Muscle layer of duodenum (tissue), 2 donors: Measurements from ENCODE around the gene KAZALD1.

Source experiments
- H3K27ac ChIP-seq: one replicate; pipeline ENCODE4 v1.7.0; 2013; ENCODE audit warnings: mild to moderate bottlenecking, low read length
- H3K27me3 ChIP-seq: one replicate; pipeline ENCODE4 v1.7.0; 2013; ENCODE audit warnings: low read depth, mild to moderate bottlenecking, control low read depth, low read length
- H3K36me3 ChIP-seq, 2 donors: one replicate each; pipeline ENCODE4 v1.7.0; 2013; ENCODE audit warnings: low read length in 2 of 2, control low read depth in 1 of 2, mild to moderate bottlenecking in 1 of 2; ENCODE audit not compliant: insufficient read depth in 2 of 2, control insufficient read depth in 1 of 2
- H3K4me1 ChIP-seq, 2 donors: one replicate each; pipeline ENCODE4 v1.7.0; 2013; ENCODE audit warnings: low read length in 2 of 2, mild to moderate bottlenecking in 2 of 2, control low read depth in 1 of 2, moderate library complexity in 1 of 2; ENCODE audit not compliant: insufficient read depth in 2 of 2, control insufficient read depth in 1 of 2
- H3K4me3 ChIP-seq, 2 donors: one replicate each; pipeline ENCODE4 v1.7.0; 2013; ENCODE audit warnings: low read length in 2 of 2, low read depth in 1 of 2, mild to moderate bottlenecking in 1 of 2
- H3K9me3 ChIP-seq, 2 donors: one replicate each; pipeline ENCODE4 v1.7.0; 2013; ENCODE audit warnings: low read length in 2 of 2, control low read depth in 1 of 2, mild to moderate bottlenecking in 1 of 2; ENCODE audit not compliant: control insufficient read depth in 1 of 2
- donor health status: healthy.

The KAZALD1 gene

DNA sequence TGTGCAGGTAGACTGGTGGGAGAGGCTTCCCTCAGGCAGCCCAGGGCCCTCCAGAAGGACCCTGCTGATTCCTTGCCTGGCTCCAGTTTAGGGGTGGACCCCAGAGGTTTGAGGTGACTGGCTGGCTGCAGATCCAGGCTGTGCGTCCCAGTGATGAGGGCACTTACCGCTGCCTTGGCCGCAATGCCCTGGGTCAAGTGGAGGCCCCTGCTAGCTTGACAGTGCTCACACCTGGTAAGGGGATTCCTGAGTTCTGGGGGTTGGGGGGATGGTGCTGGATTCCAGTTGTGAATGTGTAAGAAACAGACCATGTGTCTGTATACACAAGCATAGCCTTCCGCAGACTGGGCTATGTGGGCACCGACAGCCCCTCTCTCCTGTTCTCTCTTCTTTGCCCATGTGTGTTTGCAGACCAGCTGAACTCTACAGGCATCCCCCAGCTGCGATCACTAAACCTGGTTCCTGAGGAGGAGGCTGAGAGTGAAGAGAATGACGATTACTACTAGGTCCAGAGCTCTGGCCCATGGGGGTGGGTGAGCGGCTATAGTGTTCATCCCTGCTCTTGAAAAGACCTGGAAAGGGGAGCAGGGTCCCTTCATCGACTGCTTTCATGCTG lies 2.7 kb downstream of the KAZALD1 start:
- H3K27ac ChIP-seq = no peak overlapping the region
- H3K27me3 ChIP-seq = peaks cover 4% of the 10 kb centered on the region
- peaks cover 0 to 7% of the 10 kb centered on the region in 2 donors for H3K36me3 ChIP-seq

DNA sequence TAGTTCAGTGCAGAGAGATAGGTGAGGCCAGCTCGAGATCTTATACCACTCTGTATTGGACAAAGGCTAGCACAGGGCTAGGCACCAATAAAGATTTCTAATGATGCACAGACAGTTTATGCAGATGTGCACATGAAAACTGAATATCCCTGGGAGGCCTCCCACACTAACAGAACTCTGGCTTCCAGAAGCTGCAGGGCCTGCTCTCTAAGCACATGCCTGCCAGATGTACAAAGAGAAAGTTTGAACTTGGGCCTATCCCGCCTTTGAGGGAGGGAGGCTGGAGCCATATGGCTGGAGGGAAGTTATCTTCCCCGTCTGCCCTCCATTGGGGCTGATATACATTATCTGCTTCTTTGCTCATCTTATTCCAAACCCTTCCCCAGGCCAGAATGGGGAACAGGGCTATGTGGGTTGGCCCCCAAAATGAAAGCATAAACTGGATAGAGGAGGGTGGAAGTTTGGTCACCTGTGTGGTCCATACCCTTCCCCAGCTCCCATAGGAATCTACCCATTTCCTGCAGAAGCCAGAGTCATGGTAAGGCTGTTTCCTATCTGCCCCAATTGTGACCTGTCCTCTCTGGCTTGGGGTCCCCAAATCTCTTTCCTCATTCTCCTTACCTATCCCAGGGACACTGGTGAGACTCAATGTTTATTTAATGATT lies 3.8 kb downstream of the KAZALD1 start:
- H3K9me3 ChIP-seq = no peaks in the 10 kb centered on the region
- H3K4me1 ChIP-seq = peaks cover 0 to 48% of the 10 kb centered on the region in 2 donors
- H3K27ac ChIP-seq = no peak overlapping the region
- H3K36me3 ChIP-seq = peaks cover 0 to 6% of the 10 kb centered on the region in 2 donors
- H3K27me3 ChIP-seq = peaks cover 4% of the 10 kb centered on the region
- H3K4me3 ChIP-seq = peak overlapping the region; percentile 46 to 60

More for the DNA sequence above, 2.7 kb downstream of the KAZALD1 start:
- Histone ChIP-seq H3K9me3 (no peaks in the 10 kb centered on the region), H3K4me1 (peaks cover 4 to 56% of the 10 kb centered on the region in 2 donors), H3K4me3 (no peak overlapping the region)

DNA sequence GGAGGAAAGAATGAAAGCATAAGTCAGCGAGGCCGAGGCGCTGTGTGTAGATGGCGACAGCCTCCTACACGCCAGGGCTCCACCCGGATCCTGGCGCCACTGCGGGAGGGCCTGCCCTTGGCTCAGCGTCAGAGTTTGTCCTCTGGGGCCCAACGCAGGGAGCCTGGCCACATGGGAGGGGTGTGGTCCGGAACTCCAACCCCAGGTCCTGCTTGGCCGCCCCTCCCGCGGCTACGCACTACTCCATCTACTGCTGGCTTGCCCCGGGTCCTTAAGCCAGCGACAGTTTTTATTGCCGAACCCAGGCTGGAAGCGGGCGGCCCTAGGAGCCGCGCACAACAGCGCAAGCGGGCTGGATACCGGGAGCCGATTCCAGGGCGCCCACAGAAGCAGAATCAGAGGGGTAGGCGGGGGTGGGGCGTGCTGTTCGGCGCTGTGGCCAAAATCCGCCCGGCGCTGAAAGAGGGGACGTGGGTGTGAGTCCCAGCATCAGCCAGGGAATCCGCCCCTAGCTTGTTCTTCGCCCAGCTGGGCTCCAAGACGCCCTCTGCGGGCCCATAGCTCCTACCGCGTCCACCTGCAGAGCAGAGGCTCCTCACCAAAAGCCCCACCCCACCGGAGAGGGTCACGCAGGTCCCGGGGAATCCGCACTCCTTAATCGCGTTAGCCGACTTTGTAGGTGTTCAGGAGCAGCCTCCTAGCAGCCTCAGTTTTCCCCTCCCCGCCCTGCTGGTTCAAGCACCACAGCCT lies 4.5 kb downstream of the KAZALD1 start:
- H3K4me3 ChIP-seq = peak overlapping the region; percentile 46 to 60
- no peaks in the 10 kb centered on the region for H3K36me3 ChIP-seq
- peak overlapping the region; percentile 23 for H3K27ac ChIP-seq
- H3K9me3 ChIP-seq = no peaks in the 10 kb centered on the region
- H3K4me1 ChIP-seq = peaks cover 0 to 48% of the 10 kb centered on the region in 2 donors
- peaks cover 4% of the 10 kb centered on the region for H3K27me3 ChIP-seq

DNA sequence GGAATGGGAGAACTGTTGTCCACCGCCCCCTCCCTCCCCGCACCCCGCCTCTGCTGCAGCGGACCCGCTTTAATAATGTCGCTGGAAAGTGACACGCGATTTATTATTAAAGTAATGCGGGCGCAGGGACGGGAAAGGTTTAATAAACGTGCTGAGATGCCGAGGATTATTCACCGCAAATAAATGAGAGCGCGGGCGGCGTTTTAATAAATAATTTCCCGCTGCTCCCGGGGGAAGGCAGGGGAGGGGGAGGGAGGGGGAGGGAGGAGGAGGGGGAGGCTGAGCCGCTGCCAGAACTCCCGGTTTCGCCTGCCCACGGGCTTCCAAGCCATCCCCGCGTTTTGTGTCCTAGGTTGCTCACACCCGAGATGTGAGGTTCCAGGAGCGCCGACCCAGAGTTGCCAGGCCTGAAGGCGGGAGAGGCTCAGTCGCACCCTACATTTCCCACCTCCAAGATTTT lies 5.1 kb downstream of the KAZALD1 start:
- Histone ChIP-seq H3K27ac (peak overlapping the region; percentile 23), H3K4me1 (peaks cover 0 to 42% of the 10 kb centered on the region in 2 donors), H3K27me3 (peaks cover 4% of the 10 kb centered on the region), H3K4me3 (peak overlapping the region; percentile 69 to 80), H3K9me3 (no peaks in the 10 kb centered on the region), H3K36me3 (no peaks in the 10 kb centered on the region)

DNA sequence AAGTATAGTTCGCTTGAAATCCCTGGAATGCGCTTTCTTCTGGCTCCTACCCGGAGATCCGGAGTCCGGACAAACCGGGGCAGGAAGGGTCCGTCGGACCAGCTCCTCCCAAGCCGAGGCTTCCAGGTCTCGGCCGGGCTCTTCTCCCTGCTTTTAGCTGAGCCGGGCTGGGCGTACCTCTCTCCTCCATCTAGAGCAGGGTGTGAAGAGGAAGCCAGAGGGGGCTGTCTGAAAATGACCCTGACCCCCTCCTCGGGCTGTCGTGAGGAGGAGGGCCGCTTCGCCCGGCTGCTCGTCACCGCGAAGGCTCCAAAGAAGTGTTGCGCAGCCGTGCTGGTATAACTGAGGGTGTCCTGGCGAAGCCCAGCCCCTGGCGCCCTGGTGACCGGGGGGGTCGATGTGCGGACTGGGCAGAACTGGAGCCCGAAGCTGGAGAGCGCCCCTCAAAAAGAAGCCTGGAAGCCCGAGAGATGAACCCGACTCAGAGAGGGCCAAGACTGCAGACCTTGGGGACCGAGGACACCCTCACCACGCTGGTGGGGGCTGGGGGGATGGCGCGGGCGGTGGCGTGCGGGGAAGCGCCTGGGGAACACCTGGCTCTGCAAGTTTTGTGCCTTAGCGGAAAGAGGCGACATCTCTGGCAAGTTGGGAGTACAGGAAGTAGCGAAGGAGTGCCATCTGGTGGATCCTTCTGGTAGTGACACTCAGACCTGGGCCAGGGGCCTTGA lies 5.7 kb downstream of the KAZALD1 start:
- H3K27ac ChIP-seq = no peak overlapping the region
- peaks cover 5% of the 10 kb centered on the region for H3K27me3 ChIP-seq
- peaks cover 0 to 36% of the 10 kb centered on the region in 2 donors for H3K4me1 ChIP-seq
- no peaks in the 10 kb centered on the region for H3K36me3 ChIP-seq
- no peaks in the 10 kb centered on the region for H3K9me3 ChIP-seq
- peak overlapping the region; percentile 69 to 80 for H3K4me3 ChIP-seq

DNA sequence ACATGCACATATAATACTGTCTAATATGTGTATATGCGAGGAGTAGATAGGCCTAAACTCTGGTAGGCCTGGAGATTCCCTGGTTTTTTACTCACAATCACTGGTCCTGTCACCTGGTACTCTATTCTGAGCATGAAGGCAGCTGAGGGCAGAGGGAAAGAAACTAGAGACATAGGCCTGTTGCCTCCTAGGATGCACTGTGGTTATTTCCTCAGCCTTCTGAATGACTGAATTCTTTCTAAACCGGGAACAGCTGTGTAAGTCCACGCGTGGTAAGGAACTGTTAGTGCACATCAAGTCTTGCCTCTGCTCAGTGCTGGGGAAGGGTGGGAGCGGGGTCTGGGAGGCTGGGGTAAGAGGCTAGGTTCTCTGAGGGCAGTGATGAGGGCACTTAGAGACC lies 7.7 kb downstream of the KAZALD1 start:
- Histone ChIP-seq H3K27me3 (peaks cover 21% of the 10 kb centered on the region), H3K27ac (no peak overlapping the region), H3K4me3 (no peak overlapping the region), H3K4me1 (peaks cover 0 to 22% of the 10 kb centered on the region in 2 donors), H3K9me3 (no peaks in the 10 kb centered on the region), H3K36me3 (no peaks in the 10 kb centered on the region)

DNA sequence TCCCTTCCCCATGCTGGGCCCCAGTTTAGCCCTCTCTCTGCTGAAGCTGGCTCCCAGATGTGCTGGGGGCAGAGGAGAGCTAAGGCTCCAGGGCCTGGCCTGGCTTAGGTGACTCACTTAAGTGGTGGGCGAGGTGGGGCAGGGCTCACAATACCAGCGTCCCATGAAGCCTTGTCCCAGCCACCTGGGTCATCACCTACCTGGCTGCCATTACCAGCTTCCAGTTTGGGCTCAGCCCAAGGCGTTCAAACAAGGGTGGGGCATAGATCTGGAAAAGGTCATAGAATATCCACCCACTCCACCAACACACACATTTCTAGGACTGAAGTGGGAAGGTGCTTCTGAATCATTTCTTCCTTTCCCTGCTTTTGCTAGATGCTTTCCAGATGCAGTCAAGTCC lies 8.3 kb downstream of the KAZALD1 start:
- H3K27ac ChIP-seq = no peak overlapping the region
- H3K4me1 ChIP-seq = peaks cover 0 to 22% of the 10 kb centered on the region in 2 donors
- peaks cover 21% of the 10 kb centered on the region for H3K27me3 ChIP-seq

DNA sequence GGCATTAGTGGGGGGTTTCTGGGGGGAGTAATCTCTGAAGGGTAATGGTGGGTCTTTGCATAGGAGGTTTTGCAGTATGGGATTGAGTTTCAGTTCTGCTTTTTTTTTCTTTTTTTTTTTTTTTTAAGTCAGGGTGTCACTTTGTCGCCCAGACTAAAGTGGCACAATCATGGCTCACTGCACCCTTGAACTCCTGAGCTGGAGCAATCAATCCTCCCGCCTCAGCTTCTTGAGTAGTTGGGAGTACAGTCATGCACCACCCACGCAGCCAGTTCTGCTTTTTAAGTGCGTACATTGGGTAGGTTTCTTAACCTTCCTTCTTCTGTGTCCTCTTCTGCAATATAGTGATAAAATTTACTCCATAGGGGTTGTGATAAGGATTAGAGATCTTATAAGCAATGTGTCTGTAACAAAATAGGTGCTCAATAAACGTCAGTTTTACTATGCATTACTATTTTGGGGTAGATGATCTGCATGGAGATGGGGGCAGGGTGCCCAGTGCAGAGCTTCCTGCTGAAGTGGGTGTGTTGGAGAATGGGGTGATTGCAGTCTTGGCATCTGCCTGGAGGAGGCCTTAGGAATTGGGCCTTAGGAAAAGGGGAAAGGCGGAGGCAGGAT lies 9.6 kb downstream of the KAZALD1 start:
- H3K4me3 ChIP-seq = no peak overlapping the region
- H3K27ac ChIP-seq = no peak overlapping the region
- H3K27me3 ChIP-seq = peaks cover 29% of the 10 kb centered on the region
- no peaks in the 10 kb centered on the region for H3K36me3 ChIP-seq
- no peaks in the 10 kb centered on the region for H3K9me3 ChIP-seq
- peaks cover 0 to 13% of the 10 kb centered on the region in 2 donors for H3K4me1 ChIP-seq

More for the DNA sequence above, 8.3 kb downstream of the KAZALD1 start:
- Histone ChIP-seq H3K4me3 (no peak overlapping the region), H3K36me3 (no peaks in the 10 kb centered on the region), H3K9me3 (no peaks in the 10 kb centered on the region)

DNA sequence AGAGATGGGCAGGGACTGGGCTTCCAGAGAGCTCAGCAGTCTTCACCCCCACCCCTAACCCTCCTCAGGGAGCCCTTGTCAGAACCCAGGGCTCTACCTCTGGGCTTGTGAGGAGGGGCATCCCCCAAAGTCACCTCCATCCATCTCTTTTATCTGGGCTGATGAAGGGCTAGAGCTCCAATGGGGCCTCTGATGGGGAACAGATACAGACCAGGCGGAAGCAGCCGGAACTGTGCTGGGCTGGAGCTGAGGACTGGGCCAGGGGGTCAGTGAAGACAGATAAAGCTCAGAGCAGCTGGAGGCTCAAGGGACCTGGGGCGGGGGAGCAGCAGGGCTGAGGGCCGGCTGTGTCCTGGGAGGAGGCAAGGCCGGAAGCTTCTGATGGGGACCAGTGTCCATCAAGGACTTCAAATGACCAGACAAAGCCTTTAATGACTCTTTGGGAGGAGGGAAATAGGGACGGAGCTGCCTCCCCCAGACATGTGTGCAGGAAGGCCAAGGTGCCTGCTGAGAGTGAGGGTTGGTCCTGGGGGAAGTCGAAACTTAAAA lies 10.2 kb downstream of the KAZALD1 start:
- no peaks in the 10 kb centered on the region for H3K36me3 ChIP-seq
- H3K27ac ChIP-seq = no peak overlapping the region
- H3K9me3 ChIP-seq = no peaks in the 10 kb centered on the region
- peaks cover 0 to 8% of the 10 kb centered on the region in 2 donors for H3K4me1 ChIP-seq
- H3K4me3 ChIP-seq = no peak overlapping the region
- peaks cover 29% of the 10 kb centered on the region for H3K27me3 ChIP-seq

DNA sequence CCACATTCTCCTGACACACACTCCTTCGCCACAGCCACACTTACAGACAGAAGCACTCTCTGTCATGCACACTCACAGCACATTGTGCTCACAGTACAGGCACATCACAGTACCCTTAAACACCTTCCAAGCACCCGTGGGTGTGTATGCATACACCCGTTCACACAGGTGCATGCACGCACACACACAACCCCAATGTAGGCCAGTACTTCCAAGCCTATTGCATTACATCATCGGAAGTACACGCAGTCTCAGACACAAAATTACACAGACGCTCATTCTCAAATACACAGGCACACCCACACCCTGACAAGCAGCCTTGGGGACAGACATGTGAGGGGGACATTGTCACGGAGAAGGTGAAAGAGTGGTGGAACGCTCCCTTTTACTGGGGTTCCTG lies 11.1 kb downstream of the KAZALD1 start:
- Histone ChIP-seq H3K4me1 (no peaks in the 10 kb centered on the region), H3K36me3 (no peaks in the 10 kb centered on the region), H3K27ac (no peak overlapping the region), H3K9me3 (no peaks in the 10 kb centered on the region), H3K27me3 (peaks cover 26% of the 10 kb centered on the region), H3K4me3 (no peak overlapping the region)
